ENCODE results near the gene CDC5L. TPM values are rescaled to one million over a fixed set of nuclear protein-coding genes. Genes with fewer than 3 reads are reported as not detected.

The CDC5L gene
- total RNA-seq, 1 donor from 2014 or later = 28.7 TPM

DNA sequence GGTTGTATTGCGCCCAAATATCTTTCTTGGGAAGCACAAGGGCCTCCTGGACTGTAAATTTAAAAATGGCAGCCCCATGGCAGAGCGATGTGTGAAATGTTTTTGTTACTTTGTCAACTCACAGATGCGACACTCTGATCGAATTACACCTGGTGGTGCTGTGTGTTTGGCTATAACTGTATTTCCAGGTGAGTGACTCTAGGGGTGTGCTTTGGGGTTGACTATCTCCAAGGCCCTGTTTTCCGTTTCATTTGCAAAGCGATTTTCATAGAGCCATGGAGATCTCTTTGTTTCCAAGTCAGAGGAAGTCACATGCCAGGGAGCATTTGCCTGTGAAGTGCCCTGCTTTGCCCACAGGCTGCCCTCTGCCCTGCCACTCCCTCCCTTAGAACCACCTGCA, 93.5 kb downstream of the CDC5L start:
- no peaks in the 10 kb centered on the region for H3K36me3 Mint-ChIP-seq
- H3K9me3 Mint-ChIP-seq = no peaks in the 10 kb centered on the region
- no peak overlapping the region for H3K27ac Mint-ChIP-seq
- TF ChIP-seq, protein P1, sequence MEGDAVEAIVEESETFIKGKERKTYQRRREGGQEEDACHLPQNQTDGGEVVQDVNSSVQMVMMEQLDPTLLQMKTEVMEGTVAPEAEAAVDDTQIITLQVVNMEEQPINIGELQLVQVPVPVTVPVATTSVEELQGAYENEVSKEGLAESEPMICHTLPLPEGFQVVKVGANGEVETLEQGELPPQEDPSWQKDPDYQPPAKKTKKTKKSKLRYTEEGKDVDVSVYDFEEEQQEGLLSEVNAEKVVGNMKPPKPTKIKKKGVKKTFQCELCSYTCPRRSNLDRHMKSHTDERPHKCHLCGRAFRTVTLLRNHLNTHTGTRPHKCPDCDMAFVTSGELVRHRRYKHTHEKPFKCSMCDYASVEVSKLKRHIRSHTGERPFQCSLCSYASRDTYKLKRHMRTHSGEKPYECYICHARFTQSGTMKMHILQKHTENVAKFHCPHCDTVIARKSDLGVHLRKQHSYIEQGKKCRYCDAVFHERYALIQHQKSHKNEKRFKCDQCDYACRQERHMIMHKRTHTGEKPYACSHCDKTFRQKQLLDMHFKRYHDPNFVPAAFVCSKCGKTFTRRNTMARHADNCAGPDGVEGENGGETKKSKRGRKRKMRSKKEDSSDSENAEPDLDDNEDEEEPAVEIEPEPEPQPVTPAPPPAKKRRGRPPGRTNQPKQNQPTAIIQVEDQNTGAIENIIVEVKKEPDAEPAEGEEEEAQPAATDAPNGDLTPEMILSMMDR (conservative IDR thresholded peaks at IDR 0.05) = no peak
- DNase-seq (ENCODE audit: extremely low spot score, unreplicated experiment) = no peak
- peaks cover 23% of the 10 kb centered on the region for H3K4me1 Mint-ChIP-seq (ENCODE audit: unreplicated experiment)
- peaks cover 34% of the 10 kb centered on the region for H3K27me3 Mint-ChIP-seq
- H3K4me3 Mint-ChIP-seq = no peak overlapping the region

DNA sequence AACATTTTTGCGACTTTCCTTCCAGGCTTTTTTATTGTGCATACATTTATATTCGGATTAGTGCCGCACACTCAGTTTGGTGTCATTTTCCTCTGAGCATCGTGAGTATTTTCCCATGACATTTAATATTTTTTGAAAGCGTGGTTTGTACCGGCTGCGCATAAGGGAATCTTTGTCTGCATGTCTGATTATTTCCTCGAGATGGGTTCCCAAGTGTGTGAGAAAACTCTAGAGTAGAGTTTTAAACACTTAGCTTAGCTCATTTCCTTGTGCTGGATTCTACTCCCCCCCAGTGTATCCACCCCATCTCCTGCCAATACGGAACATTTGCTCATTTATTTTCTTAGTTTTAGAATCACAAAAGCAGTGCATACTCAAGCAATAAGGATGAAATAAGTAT, 94.3 kb downstream of the CDC5L start:
- H3K9me3 Mint-ChIP-seq = no peaks in the 10 kb centered on the region
- TF ChIP-seq, protein P1 (conservative IDR thresholded peaks at IDR 0.05) = no peak
- H3K4me3 Mint-ChIP-seq = no peak overlapping the region
- H3K4me1 Mint-ChIP-seq (ENCODE audit: unreplicated experiment) = peaks cover 25% of the 10 kb centered on the region
- DNase-seq (ENCODE audit: extremely low spot score, unreplicated experiment) = no peak
- no peak overlapping the region for H3K27ac Mint-ChIP-seq
- H3K36me3 Mint-ChIP-seq = no peaks in the 10 kb centered on the region
- peaks cover 40% of the 10 kb centered on the region for H3K27me3 Mint-ChIP-seq

DNA sequence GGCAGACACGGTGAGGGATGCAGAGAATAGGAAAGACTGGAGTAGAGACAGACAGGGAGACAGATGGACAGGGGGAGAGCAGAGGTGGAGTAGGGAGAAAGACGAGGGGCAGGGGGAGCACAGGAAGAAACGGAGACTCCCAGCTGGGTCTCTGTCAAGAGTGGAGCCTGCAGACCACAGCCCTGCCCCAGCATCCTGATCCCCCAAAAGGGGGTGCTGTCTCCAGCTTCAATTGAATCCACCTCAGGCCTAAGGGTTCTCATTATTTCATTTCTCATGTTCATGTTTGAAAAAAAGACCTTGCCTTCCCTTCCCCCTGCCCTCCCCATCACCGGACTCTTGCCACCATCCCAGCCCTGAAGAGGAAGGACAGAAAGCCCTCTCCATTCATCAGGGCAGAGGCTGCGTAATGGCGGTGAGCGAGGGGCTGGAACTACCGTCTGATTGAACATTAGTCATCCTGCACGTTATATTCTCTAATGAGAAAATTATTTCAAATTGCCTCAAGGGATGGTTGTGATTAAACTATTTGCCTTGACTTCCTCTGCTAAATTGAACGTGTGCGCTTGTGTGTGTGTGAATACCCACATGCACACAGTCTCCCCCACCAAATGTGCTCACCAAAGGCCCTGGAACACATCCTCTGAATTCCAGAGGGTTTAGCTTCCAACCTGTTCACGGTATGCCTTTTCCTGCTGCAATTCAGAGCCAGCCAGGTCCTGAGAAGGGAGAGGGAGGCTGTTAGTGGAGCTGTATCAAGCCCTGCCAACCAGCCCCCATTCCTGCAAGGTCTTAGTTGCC, 98.3 kb downstream of the CDC5L start:
- peaks cover 46% of the 10 kb centered on the region for H3K27me3 Mint-ChIP-seq
- H3K9me3 Mint-ChIP-seq = no peaks in the 10 kb centered on the region
- no peaks in the 10 kb centered on the region for H3K36me3 Mint-ChIP-seq
- no peak overlapping the region for H3K27ac Mint-ChIP-seq
- TF ChIP-seq, protein P1 (conservative IDR thresholded peaks at IDR 0.05) = no peak
- H3K4me1 Mint-ChIP-seq (ENCODE audit: unreplicated experiment) = peaks cover 13% of the 10 kb centered on the region
- H3K4me3 Mint-ChIP-seq = no peak overlapping the region
- no peak for DNase-seq (ENCODE audit: extremely low spot score, unreplicated experiment)

DNA sequence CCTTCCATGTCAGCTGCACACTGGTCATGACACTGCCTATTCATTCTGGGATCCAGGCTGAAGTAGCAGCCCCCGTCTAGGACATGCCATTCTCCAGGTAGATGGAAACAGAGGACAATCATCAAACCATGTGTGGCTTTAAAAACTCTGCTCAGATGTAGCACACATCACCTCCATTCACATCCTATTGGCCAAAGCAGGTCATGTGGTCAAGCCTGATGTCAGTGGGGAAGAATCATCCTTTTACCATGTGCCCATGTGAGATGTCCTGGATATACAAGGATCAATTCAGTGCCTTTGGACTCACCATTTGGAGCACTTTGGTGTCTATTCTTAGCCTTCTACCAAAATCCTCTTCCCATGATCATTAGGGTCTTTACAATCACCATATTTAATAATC, 99.5 kb downstream of the CDC5L start:
- Mint-ChIP-seq H3K36me3 (no peaks in the 10 kb centered on the region), H3K27me3 (peaks cover 45% of the 10 kb centered on the region), H3K4me1 (ENCODE audit: unreplicated experiment) (peaks cover 13% of the 10 kb centered on the region), H3K9me3 (no peaks in the 10 kb centered on the region), H3K27ac (no peak overlapping the region), H3K4me3 (no peak overlapping the region)
- TF ChIP-seq, protein P1 (conservative IDR thresholded peaks at IDR 0.05) = no peak
- no peak for DNase-seq (ENCODE audit: extremely low spot score, unreplicated experiment)

DNA sequence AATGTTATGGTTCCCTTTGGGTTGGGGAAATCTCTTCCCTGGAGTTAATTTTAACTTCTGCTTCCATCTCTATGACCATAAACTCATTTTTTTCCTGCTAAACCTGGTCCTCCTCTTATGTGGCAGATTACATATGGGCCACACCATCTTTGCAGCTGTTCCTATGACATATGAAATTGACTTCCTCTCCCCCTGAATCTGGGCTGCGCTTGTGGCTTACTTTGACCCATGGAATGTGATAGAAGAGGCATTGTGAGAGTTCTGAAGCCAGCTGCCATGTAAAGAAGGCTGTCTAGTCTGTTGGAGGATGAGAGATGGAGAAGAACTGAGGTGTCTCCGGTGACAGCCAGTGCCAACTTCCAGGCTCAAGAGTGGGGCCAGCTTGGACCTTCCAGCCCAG, 100.1 kb downstream of the CDC5L start:
- DNase-seq (ENCODE audit: extremely low spot score, unreplicated experiment) = no peak
- H3K9me3 Mint-ChIP-seq = no peaks in the 10 kb centered on the region
- peaks cover 13% of the 10 kb centered on the region for H3K4me1 Mint-ChIP-seq (ENCODE audit: unreplicated experiment)
- no peak overlapping the region for H3K27ac Mint-ChIP-seq
- no peaks in the 10 kb centered on the region for H3K36me3 Mint-ChIP-seq
- H3K27me3 Mint-ChIP-seq = peaks cover 41% of the 10 kb centered on the region
- TF ChIP-seq, protein P1 (conservative IDR thresholded peaks at IDR 0.05) = no peak
- H3K4me3 Mint-ChIP-seq = no peak overlapping the region
